WTC11 (cell line): Measurements from ENCODE around the gene LTB. TPM values are rescaled to one million over a fixed set of nuclear protein-coding genes. Genes with fewer than 3 reads are reported as not detected.

Source experiments
- ATAC-seq: fragments of 200-7000 bp; cut with Tn5 transposase; 2 replicates; pipeline ENCODE4 v1.10.0; 2021; ENCODE audit warnings: mild to moderate bottlenecking, moderate library complexity
- CTCF ChIA-PET: fragments of 300-600 bp; sonication (Branson Sonifier 250); formaldehyde crosslinking; loops from one replicate; lab custom pipeline; 2021; ENCODE audit warnings: antibody characterized with exemption; lab: Charles Lee
- POLR2A ChIA-PET: fragments of 350-600 bp; sonication (Branson Sonifier 250); formaldehyde crosslinking; loops from one replicate; lab custom pipeline; 2021; ENCODE audit warnings: antibody characterized with exemption; lab: Charles Lee
- DNase-seq: peaks from one replicate; pipeline ENCODE4 v3.0.0; 2021; ENCODE audit warnings: low spot score
- H3K27ac Mint-ChIP-seq: 2 replicates; pipeline ENCODE4 v1.8.0; 2021; ENCODE audit warnings: mixed read lengths
- H3K27me3 Mint-ChIP-seq: 2 replicates; pipeline ENCODE4 v1.8.0; 2021; ENCODE audit warnings: low read depth, mild to moderate bottlenecking, moderate library complexity, mixed read lengths
- H3K36me3 Mint-ChIP-seq: 2 replicates; pipeline ENCODE4 v1.8.0; 2021; ENCODE audit warnings: mixed read lengths
- H3K4me1 Mint-ChIP-seq: 2 replicates; pipeline ENCODE4 v1.8.0; 2022; ENCODE audit warnings: mixed read lengths
- H3K4me3 Mint-ChIP-seq: 2 replicates; pipeline ENCODE4 v1.8.0; 2021; ENCODE audit warnings: mild to moderate bottlenecking, moderate library complexity, mixed read lengths
- H3K9me3 Mint-ChIP-seq: 2 replicates; pipeline ENCODE4 v1.8.0; 2021; ENCODE audit warnings: mixed read lengths
- CDX4 ChIP-seq: fragments of 250-450 bp; sonication (Bioruptor Pico); IDR thresholded peaks from 2 replicates; pipeline ENCODE4 v1.9.0; 2021; ENCODE audit warnings: moderate library complexity, mild to moderate bottlenecking, inconsistent platforms, borderline replicate concordance
- CREM ChIP-seq: sonication (generic); formaldehyde crosslinking; IDR thresholded peaks from 2 replicates; pipeline ENCODE4 v1.8.1; 2022; ENCODE audit warnings: mild to moderate bottlenecking, missing genetic modification reagents, moderate library complexity
- E2F1 ChIP-seq: sonication (generic); formaldehyde crosslinking; IDR thresholded peaks from 2 replicates; pipeline ENCODE4 v1.8.0; 2022; ENCODE audit warnings: mild to moderate bottlenecking, missing genetic modification reagents
- E2F4 ChIP-seq: sonication (generic); formaldehyde crosslinking; IDR thresholded peaks from 2 replicates; pipeline ENCODE4 v1.8.1; 2022; ENCODE audit warnings: low read depth, mild to moderate bottlenecking, moderate library complexity, missing genetic modification reagents, borderline replicate concordance
- EMX1 ChIP-seq: fragments of 250-450 bp; sonication (Bioruptor Pico); IDR thresholded peaks from 2 replicates; pipeline ENCODE4 v1.8.0; 2021; ENCODE audit warnings: mild to moderate bottlenecking
- FOXP4 ChIP-seq: sonication (generic); formaldehyde crosslinking; IDR thresholded peaks from 2 replicates; pipeline ENCODE4 v1.8.0; 2022; ENCODE audit warnings: mild to moderate bottlenecking, missing genetic modification reagents
- HMGA2 ChIP-seq: fragments of 250-450 bp; sonication (Bioruptor Pico); IDR thresholded peaks from 2 replicates; pipeline ENCODE4 v1.4.0; 2021; ENCODE audit warnings: mild to moderate bottlenecking, moderate library complexity
- MLX ChIP-seq: sonication (generic); formaldehyde crosslinking; IDR thresholded peaks from 2 replicates; pipeline ENCODE4 v1.8.1; 2023; ENCODE audit warnings: mild to moderate bottlenecking, missing genetic modification reagents, moderate library complexity
- MYBL2 ChIP-seq: sonication (generic); formaldehyde crosslinking; IDR thresholded peaks from 2 replicates; pipeline ENCODE4 v1.8.1; 2023; ENCODE audit warnings: mild to moderate bottlenecking, moderate library complexity, missing genetic modification reagents
- NFYB ChIP-seq: sonication (generic); formaldehyde crosslinking; conservative IDR thresholded peaks from 2 replicates; pipeline ENCODE4 v1.8.0; 2022; ENCODE audit warnings: low read depth, missing genetic modification reagents
- TEAD1 ChIP-seq: sonication (generic); formaldehyde crosslinking; IDR thresholded peaks from 2 replicates; pipeline ENCODE4 v1.8.0; 2022; ENCODE audit warnings: mild to moderate bottlenecking, missing genetic modification reagents
- TP53 ChIP-seq: sonication (generic); formaldehyde crosslinking; IDR thresholded peaks from 2 replicates; pipeline ENCODE4 v1.8.1; 2023; ENCODE audit warnings: mild to moderate bottlenecking, missing genetic modification reagents
- ZBTB21 ChIP-seq: sonication (generic); formaldehyde crosslinking; IDR thresholded peaks from 2 replicates; pipeline ENCODE4 v1.8.1; 2023; ENCODE audit warnings: mild to moderate bottlenecking, missing genetic modification reagents, borderline replicate concordance
- ZNF263 ChIP-seq: sonication (generic); formaldehyde crosslinking; IDR thresholded peaks from 2 replicates; pipeline ENCODE4 v1.8.1; 2022; ENCODE audit warnings: low read depth, mild to moderate bottlenecking, moderate library complexity, missing genetic modification reagents
- ZNF416 ChIP-seq: fragments of 250-450 bp; sonication (Bioruptor Pico); IDR thresholded peaks from 2 replicates; pipeline ENCODE4 v1.9.0; 2021; ENCODE audit warnings: mild to moderate bottlenecking, inconsistent platforms
- ZNF425 ChIP-seq: fragments of 250-450 bp; sonication (Bioruptor Pico); conservative IDR thresholded peaks from 2 replicates; pipeline ENCODE4 v1.9.0; 2021; ENCODE audit warnings: mild to moderate bottlenecking
- ZNF532 ChIP-seq: fragments of 250-450 bp; sonication (Bioruptor Pico); IDR thresholded peaks from 2 replicates; pipeline ENCODE4 v1.9.0; 2021; ENCODE audit warnings: mild to moderate bottlenecking, borderline replicate concordance
- total RNA-seq: library from RNA; stranded (reverse); gene quantifications from 3 replicates; pipeline ENCODE4 v1.2.3, GENCODE V29; 2021
- TF ChIP-seq, protein P1 (sequence below): sonication (generic); formaldehyde crosslinking; IDR thresholded peaks from 2 replicates; pipeline ENCODE4 v1.8.0; 2022; ENCODE audit warnings: missing genetic modification reagents
- TF ChIP-seq, protein P2 (sequence below): sonication (generic); formaldehyde crosslinking; IDR thresholded peaks from 2 replicates; pipeline ENCODE4 v1.8.0; 2023; ENCODE audit warnings: missing genetic modification reagents

Gene LTB
- total RNA-seq, 1 experiment from 2014 or later: 1.3 TPM

GRCh38 chr6:31572041-31572911, 9.9 kb downstream of the LTB start, which contains the start of gene LTA:
Gene LTA (plus strand): TSS chr6:31572289. CDS start chr6:31572743, 454 bp downstream.
- DNase-seq: no peak
- ChIA-PET POLR2A (no interaction called here), CTCF (interaction anchor here (0.5 to 3.4 kb wide), 3 partner anchors 13 to 26 kb away, joined by 4 to 25 read pairs (median 21); partner anchors contain the start of gene LST1)
- H3K9me3 Mint-ChIP-seq: no peaks in the 10 kb centered on the region
- no peak for ATAC-seq
- H3K27me3 Mint-ChIP-seq: peaks cover 24% of the 10 kb centered on the region
- H3K27ac Mint-ChIP-seq: no peak within 1 kb of the TSS
- H3K4me3 Mint-ChIP-seq: no peak within 1 kb of the TSS
- H3K36me3 Mint-ChIP-seq: no peaks in the 10 kb centered on the region
- TF ChIP-seq ZNF263 (CRISPR knock-in tag) (no peak), MLX (no peak), HMGA2 (CRISPR knock-in tag) (no peak), TP53 (CRISPR knock-in tag) (no peak), EMX1 (no peak), ZNF532 (no peak), ZNF425 (CRISPR knock-in tag) (no peak), CREM (CRISPR knock-in tag) (no peak), TEAD1 (CRISPR knock-in tag) (no peak), FOXP4 (CRISPR knock-in tag) (no peak), E2F4 (no peak), CDX4 (CRISPR knock-in tag) (no peak), NFYB (CRISPR knock-in tag) (no peak), MYBL2 (CRISPR knock-in tag) (no peak), ZBTB21 (no peak), ZNF416 (CRISPR knock-in tag) (no peak), E2F1 (no peak)
- TF ChIP-seq, protein P1, sequence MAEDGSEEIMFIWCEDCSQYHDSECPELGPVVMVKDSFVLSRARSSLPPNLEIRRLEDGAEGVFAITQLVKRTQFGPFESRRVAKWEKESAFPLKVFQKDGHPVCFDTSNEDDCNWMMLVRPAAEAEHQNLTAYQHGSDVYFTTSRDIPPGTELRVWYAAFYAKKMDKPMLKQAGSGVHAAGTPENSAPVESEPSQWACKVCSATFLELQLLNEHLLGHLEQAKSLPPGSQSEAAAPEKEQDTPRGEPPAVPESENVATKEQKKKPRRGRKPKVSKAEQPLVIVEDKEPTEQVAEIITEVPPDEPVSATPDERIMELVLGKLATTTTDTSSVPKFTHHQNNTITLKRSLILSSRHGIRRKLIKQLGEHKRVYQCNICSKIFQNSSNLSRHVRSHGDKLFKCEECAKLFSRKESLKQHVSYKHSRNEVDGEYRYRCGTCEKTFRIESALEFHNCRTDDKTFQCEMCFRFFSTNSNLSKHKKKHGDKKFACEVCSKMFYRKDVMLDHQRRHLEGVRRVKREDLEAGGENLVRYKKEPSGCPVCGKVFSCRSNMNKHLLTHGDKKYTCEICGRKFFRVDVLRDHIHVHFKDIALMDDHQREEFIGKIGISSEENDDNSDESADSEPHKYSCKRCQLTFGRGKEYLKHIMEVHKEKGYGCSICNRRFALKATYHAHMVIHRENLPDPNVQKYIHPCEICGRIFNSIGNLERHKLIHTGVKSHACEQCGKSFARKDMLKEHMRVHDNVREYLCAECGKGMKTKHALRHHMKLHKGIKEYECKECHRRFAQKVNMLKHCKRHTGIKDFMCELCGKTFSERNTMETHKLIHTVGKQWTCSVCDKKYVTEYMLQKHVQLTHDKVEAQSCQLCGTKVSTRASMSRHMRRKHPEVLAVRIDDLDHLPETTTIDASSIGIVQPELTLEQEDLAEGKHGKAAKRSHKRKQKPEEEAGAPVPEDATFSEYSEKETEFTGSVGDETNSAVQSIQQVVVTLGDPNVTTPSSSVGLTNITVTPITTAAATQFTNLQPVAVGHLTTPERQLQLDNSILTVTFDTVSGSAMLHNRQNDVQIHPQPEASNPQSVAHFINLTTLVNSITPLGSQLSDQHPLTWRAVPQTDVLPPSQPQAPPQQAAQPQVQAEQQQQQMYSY (CRISPR knock-in tag): no peak
- TF ChIP-seq, protein P2, sequence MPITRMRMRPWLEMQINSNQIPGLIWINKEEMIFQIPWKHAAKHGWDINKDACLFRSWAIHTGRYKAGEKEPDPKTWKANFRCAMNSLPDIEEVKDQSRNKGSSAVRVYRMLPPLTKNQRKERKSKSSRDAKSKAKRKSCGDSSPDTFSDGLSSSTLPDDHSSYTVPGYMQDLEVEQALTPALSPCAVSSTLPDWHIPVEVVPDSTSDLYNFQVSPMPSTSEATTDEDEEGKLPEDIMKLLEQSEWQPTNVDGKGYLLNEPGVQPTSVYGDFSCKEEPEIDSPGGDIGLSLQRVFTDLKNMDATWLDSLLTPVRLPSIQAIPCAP (CRISPR knock-in tag): no peak
- peaks cover 19% of the 10 kb centered on the region for H3K4me1 Mint-ChIP-seq
